ENCODE data around the gene TMOD4.

DNA sequence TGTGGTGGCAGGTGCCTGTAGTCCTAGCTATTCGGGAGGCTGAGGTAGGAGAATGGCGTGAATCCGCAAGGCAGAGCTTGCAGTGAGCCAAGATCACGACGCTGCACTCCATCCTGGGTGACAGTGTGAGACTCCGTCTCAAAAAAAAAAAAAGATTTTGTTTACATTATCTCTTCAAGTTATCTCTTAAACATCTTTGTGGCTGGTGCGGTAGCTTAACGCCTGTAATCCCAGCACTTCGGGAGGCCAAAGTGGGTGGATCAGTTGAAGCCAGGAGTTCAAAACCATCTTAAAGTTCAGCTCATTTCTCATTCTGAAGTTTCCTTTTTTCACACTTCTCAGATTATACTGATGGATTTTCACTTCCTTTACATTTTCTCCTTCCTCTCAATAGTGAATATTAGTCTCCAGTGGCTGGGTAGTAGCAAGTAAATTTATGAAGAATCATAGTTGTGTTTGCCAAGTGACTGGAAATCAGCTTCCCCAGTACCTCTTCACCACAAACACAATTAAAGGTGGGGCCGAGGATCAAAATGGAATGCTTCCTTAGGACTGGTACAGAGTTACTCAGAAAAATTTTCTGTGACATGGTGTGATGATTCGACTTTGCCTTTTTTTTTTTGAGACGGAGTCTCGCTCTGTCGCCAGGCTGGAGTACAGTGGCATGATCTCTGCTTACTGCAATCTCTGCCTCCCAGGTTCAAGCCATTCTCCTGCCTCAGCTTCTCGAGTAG, 36.4 kb upstream of the TMOD4 start:
- TF ChIP-seq, protein P1, sequence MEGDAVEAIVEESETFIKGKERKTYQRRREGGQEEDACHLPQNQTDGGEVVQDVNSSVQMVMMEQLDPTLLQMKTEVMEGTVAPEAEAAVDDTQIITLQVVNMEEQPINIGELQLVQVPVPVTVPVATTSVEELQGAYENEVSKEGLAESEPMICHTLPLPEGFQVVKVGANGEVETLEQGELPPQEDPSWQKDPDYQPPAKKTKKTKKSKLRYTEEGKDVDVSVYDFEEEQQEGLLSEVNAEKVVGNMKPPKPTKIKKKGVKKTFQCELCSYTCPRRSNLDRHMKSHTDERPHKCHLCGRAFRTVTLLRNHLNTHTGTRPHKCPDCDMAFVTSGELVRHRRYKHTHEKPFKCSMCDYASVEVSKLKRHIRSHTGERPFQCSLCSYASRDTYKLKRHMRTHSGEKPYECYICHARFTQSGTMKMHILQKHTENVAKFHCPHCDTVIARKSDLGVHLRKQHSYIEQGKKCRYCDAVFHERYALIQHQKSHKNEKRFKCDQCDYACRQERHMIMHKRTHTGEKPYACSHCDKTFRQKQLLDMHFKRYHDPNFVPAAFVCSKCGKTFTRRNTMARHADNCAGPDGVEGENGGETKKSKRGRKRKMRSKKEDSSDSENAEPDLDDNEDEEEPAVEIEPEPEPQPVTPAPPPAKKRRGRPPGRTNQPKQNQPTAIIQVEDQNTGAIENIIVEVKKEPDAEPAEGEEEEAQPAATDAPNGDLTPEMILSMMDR (IDR thresholded peaks at IDR 0.05; ENCODE audit: poor library complexity) = no peak
- TF ChIP-seq EZH2 (IDR thresholded peaks at IDR 0.05; ENCODE audit: borderline replicate concordance) = no peak
